ENCODE measurements around the gene SPHK2.
"Not testable (repeated sequence)": the region's sequence is repeated elsewhere in the genome, so short reads cannot be mapped to it uniquely, and the experiment has no call there.

Gene SPHK2

GRCh38 chr19:48656840-48657474 lies 37.7 kb downstream of the SPHK2 start:
- TF ChIP-seq CTCF (IDR thresholded peaks at IDR 0.05; ENCODE audit: control insufficient read depth, extremely low read depth, insufficient read depth): no peak
- DNase-seq (ENCODE audit: low read depth): no peak

GRCh38 chr19:48657828-48658227 lies 38.5 kb downstream of the SPHK2 start:
- H3K4me3 ChIP-seq (ENCODE audit: low read depth, low read length); DNase-seq (ENCODE audit: low read depth): not testable (repeated sequence)

More at GRCh38 chr19:48656840-48657474, 37.7 kb downstream of the SPHK2 start:
- H3K4me3 ChIP-seq (ENCODE audit: low read depth, low read length): no peak overlapping the region

GRCh38 chr19:48658483-48658882 lies 39.2 kb downstream of the SPHK2 start:
- no peak for DNase-seq (ENCODE audit: low read depth)
- no peak for TF ChIP-seq CTCF (IDR thresholded peaks at IDR 0.05; ENCODE audit: control insufficient read depth, extremely low read depth, insufficient read depth)
- H3K4me3 ChIP-seq (ENCODE audit: low read depth, low read length): no peak overlapping the region

GRCh38 chr19:48659768-48660167 lies 40.5 kb downstream of the SPHK2 start:
- H3K4me3 ChIP-seq (ENCODE audit: low read depth, low read length): no peak overlapping the region
- DNase-seq (ENCODE audit: low read depth): no peak
- no peak for TF ChIP-seq CTCF (IDR thresholded peaks at IDR 0.05; ENCODE audit: control insufficient read depth, extremely low read depth, insufficient read depth)

- no peak overlapping the region for H3K4me3 ChIP-seq (ENCODE audit: low read depth, low read length)
- no peak for TF ChIP-seq CTCF (IDR thresholded peaks at IDR 0.05; ENCODE audit: control insufficient read depth, extremely low read depth, insufficient read depth)
- no peak for DNase-seq (ENCODE audit: low read depth)
Measured at GRCh38 chr19:48660852-48661710, 41.8 kb downstream of the SPHK2 start.

GRCh38 chr19:48661711-48662090 lies 42.4 kb downstream of the SPHK2 start:
- no peak for DNase-seq (ENCODE audit: low read depth)
- no peak overlapping the region for H3K4me3 ChIP-seq (ENCODE audit: low read depth, low read length)
- no peak for TF ChIP-seq CTCF (IDR thresholded peaks at IDR 0.05; ENCODE audit: control insufficient read depth, extremely low read depth, insufficient read depth)

GRCh38 chr19:48663667-48664066 lies 44.4 kb downstream of the SPHK2 start:
- H3K4me3 ChIP-seq (ENCODE audit: low read depth, low read length): no peak overlapping the region

More at GRCh38 chr19:48663667-48664066, 44.4 kb downstream of the SPHK2 start:
- DNase-seq (ENCODE audit: low read depth): no peak
- TF ChIP-seq CTCF (IDR thresholded peaks at IDR 0.05; ENCODE audit: control insufficient read depth, extremely low read depth, insufficient read depth): no peak

Measured in LNCaP clone FGC (cell line).